H1 (cell line): Measurements from ENCODE around the gene IL18BP. TPM values are rescaled to one million over a fixed set of nuclear protein-coding genes. Genes with fewer than 3 reads are reported as not detected.

Experiments used
- CTCF ChIA-PET: fragments of 300-600 bp; sonication (Branson Sonifier 250); formaldehyde crosslinking; loops from one replicate; lab custom pipeline; 2021; ENCODE audit not compliant: partially characterized antibody; lab: Charles Lee
- POLR2A ChIA-PET: fragments of 300-600 bp; sonication (Branson Sonifier 250); formaldehyde crosslinking; loops from one replicate; lab custom pipeline; 2021; ENCODE audit warnings: inconsistent platforms; ENCODE audit not compliant: partially characterized antibody; lab: Charles Lee
- DNase-seq, 2 experiments: peaks; one replicate each; pipeline versions ENCODE4 v3.0.0 to v3.0.0-alpha.2; 2010 to 2022; ENCODE audit warnings: low spot score in 2 of 2, low read depth in 1 of 2, mixed read lengths in 1 of 2
- FAIRE-seq: peaks from 2 replicates; lab custom pipeline; 2011; peaks lifted over from hg19 to GRCh38; lab: Jason Lieb, UNC
- H2AFZ ChIP-seq: 2 replicates; pipeline ENCODE4 v1.8.1; 2012; ENCODE audit warnings: low read length, inconsistent platforms
- H2AK5ac ChIP-seq: 2 replicates; pipeline ENCODE4 v1.6.1; 2013; ENCODE audit warnings: low read depth, low read length
- H2BK120ac ChIP-seq: replicated peaks from 2 replicates; pipeline ENCODE3; 2013; ENCODE audit warnings: low read depth, low read length, inconsistent platforms
- H2BK12ac ChIP-seq: 2 replicates; pipeline ENCODE4 v1.6.1; 2013; ENCODE audit warnings: low read depth, low read length
- H2BK15ac ChIP-seq: 2 replicates; pipeline ENCODE4 v1.6.1; 2013; ENCODE audit warnings: low read length
- H2BK20ac ChIP-seq: 2 replicates; pipeline ENCODE4 v1.6.1; 2013; ENCODE audit warnings: low read length
- H2BK5ac ChIP-seq: 2 replicates; pipeline ENCODE4 v1.6.1; 2013; ENCODE audit warnings: low read depth, low read length
- H3K14ac ChIP-seq: 2 replicates; pipeline ENCODE4 v1.6.1; 2013; ENCODE audit warnings: inconsistent platforms; ENCODE audit not compliant: insufficient read length
- H3K18ac ChIP-seq: 2 replicates; pipeline ENCODE4 v1.6.1; 2013; ENCODE audit warnings: low read length; ENCODE audit errors: extremely low read depth
- H3K23ac ChIP-seq: 2 replicates; pipeline ENCODE4 v1.6.1; 2013; ENCODE audit warnings: inconsistent platforms; ENCODE audit not compliant: insufficient read length
- H3K23me2 ChIP-seq: 2 replicates; pipeline ENCODE4 v1.6.1; 2013; ENCODE audit warnings: low read depth, low read length
- H3K27ac ChIP-seq: 2 replicates; pipeline ENCODE4 v1.6.1; 2011; ENCODE audit warnings: low read depth, low read length, inconsistent platforms
- H3K27me3 ChIP-seq, 4 experiments: replicated peaks in 1 of 4; 1 replicate in 1 of 4; 2 replicates in 3 of 4; pipeline versions ENCODE4 v1.6.1 to v1.8.1; 2011 to 2013; ENCODE audit warnings: low read length in 3 of 4, mild to moderate bottlenecking in 3 of 4, inconsistent platforms in 2 of 4, mixed read lengths in 2 of 4, moderate library complexity in 1 of 4; ENCODE audit not compliant: control insufficient read depth in 3 of 4, insufficient read depth in 3 of 4; ENCODE audit errors: extremely low read depth in 1 of 4
- H3K36me3 ChIP-seq, 4 experiments: 2 replicates each; pipeline versions ENCODE4 v1.6.1 to v1.8.1; 2011 to 2013; ENCODE audit warnings: mild to moderate bottlenecking in 4 of 4, low read length in 3 of 4, moderate library complexity in 2 of 4, control low read depth in 1 of 4, inconsistent platforms in 1 of 4; ENCODE audit not compliant: insufficient read depth in 4 of 4, control insufficient read depth in 2 of 4
- H3K4ac ChIP-seq: replicated peaks from 2 replicates; pipeline ENCODE3; 2013; ENCODE audit warnings: low read length, low read depth, mixed read lengths, inconsistent platforms; ENCODE audit not compliant: insufficient read length
- H3K4me1 ChIP-seq, 4 experiments: replicated peaks in 1 of 4; 1 replicate in 1 of 4; 2 replicates in 3 of 4; pipeline versions ENCODE4 v1.6.1 to v1.8.1; 2011 to 2013; ENCODE audit warnings: low read length in 3 of 4, inconsistent platforms in 2 of 4, mixed read lengths in 1 of 4; ENCODE audit not compliant: insufficient read depth in 4 of 4, control insufficient read depth in 3 of 4
- H3K4me2 ChIP-seq, 2 experiments: 2 replicates each; pipeline versions ENCODE4 v1.6.1 to v1.8.1; 2011 to 2013; ENCODE audit warnings: low read depth in 2 of 2, low read length in 2 of 2, control low read depth in 1 of 2, inconsistent platforms in 1 of 2, mild to moderate bottlenecking in 1 of 2; ENCODE audit not compliant: insufficient read depth in 1 of 2
- H3K4me3 ChIP-seq, 4 experiments: fragments of 200-600, 300-600 bp in 1 of 4; sonication (generic), shearing (Covaris generic), sonication (Bioruptor Twin) in 1 of 4; 2 replicates each; pipeline versions ENCODE4 v1.5.1 to v1.8.1; 2011 to 2016; ENCODE audit warnings: low read length in 4 of 4, low read depth in 3 of 4, control low read depth in 2 of 4, inconsistent platforms in 2 of 4, mild to moderate bottlenecking in 2 of 4, mixed read lengths in 1 of 4, moderate library complexity in 1 of 4; ENCODE audit not compliant: insufficient read depth in 2 of 4; ENCODE audit errors: extremely low read depth in 1 of 4
- H3K56ac ChIP-seq: replicated peaks from 2 replicates; pipeline ENCODE3; 2013; ENCODE audit warnings: low read depth, mild to moderate bottlenecking, mixed read lengths, low read length, inconsistent platforms; ENCODE audit not compliant: insufficient read length
- H3K79me1 ChIP-seq: 2 replicates; pipeline ENCODE4 v1.6.1; 2013; ENCODE audit warnings: low read depth, low read length, control low read depth
- H3K79me2 ChIP-seq, 2 experiments: 2 replicates each; pipeline versions ENCODE4 v1.6.1 to v1.8.1; 2012 to 2013; ENCODE audit warnings: low read length in 2 of 2, mild to moderate bottlenecking in 2 of 2, inconsistent platforms in 1 of 2; ENCODE audit not compliant: insufficient read depth in 2 of 2, control insufficient read depth in 1 of 2
- H3K9ac ChIP-seq, 4 experiments: replicated peaks in 1 of 4; 1 replicate in 1 of 4; 2 replicates in 3 of 4; pipeline versions ENCODE4 v1.6.1 to v1.8.1; 2011 to 2013; ENCODE audit warnings: low read depth in 3 of 4, low read length in 3 of 4, control low read depth in 2 of 4, mild to moderate bottlenecking in 2 of 4, moderate library complexity in 2 of 4, inconsistent platforms in 1 of 4; ENCODE audit errors: extremely low read depth in 1 of 4
- H3K9me3 ChIP-seq, 2 experiments: 2 replicates each; pipeline versions ENCODE4 v1.6.1 to v1.8.1; 2012 to 2013; ENCODE audit warnings: mild to moderate bottlenecking in 2 of 2, moderate library complexity in 2 of 2, control low read depth in 1 of 2, inconsistent platforms in 1 of 2, low read depth in 1 of 2, low read length in 1 of 2, mixed read lengths in 1 of 2; ENCODE audit not compliant: insufficient read depth in 2 of 2
- H4K20me1 ChIP-seq, 2 experiments: replicated peaks in 1 of 2; 2 replicates each; pipeline versions ENCODE3 to v1.8.1; 2011 to 2013; ENCODE audit warnings: inconsistent platforms in 2 of 2, low read length in 2 of 2, mild to moderate bottlenecking in 1 of 2; ENCODE audit not compliant: insufficient read depth in 2 of 2, control insufficient read depth in 1 of 2
- H4K5ac ChIP-seq: 2 replicates; pipeline ENCODE4 v1.6.1; 2013; ENCODE audit warnings: low read length, low read depth, mixed read lengths, inconsistent platforms; ENCODE audit not compliant: insufficient read length
- H4K8ac ChIP-seq: 2 replicates; pipeline ENCODE4 v1.8.0; 2013; ENCODE audit warnings: mild to moderate bottlenecking, moderate library complexity, low read length, inconsistent platforms; ENCODE audit not compliant: insufficient read depth; ENCODE audit errors: extremely low read depth
- H4K91ac ChIP-seq: replicated peaks from 2 replicates; pipeline ENCODE3; 2013; ENCODE audit warnings: low read length, mixed read lengths, inconsistent platforms; ENCODE audit not compliant: insufficient read length
- BACH1 ChIP-seq: IDR thresholded peaks from 2 replicates; pipeline ENCODE4 v1.6.1; 2012; ENCODE audit warnings: low read length, improper control_type of control experiment
- CBX8 ChIP-seq: fragments of 300-800, 300-1000 bp; sonication (generic); IDR thresholded peaks from 2 replicates; pipeline ENCODE4 v1.7.1; 2016; ENCODE audit warnings: low read depth, low read length, borderline replicate concordance
- CTBP2 ChIP-seq: IDR thresholded peaks from 2 replicates; pipeline ENCODE4 v1.7.0; 2011; ENCODE audit warnings: borderline replicate concordance, mild to moderate bottlenecking, moderate library complexity, mixed read lengths, low read length; ENCODE audit not compliant: insufficient read depth, insufficient read length
- WGBS, 2 experiments: shearing (Covaris generic) in 1 of 2; methylation state at CpG; one replicate each; pipeline versions ENCODE4 v1.1.6 to v1.1.7; 2013 to 2015; ENCODE audit warnings: low lambda C conversion rate in 2 of 2, mixed read lengths in 2 of 2, inconsistent platforms in 1 of 2, low coverage in 1 of 2, missing lambda C conversion rate in 1 of 2; ENCODE audit not compliant: insufficient replicate concordance in 2 of 2, insufficient coverage in 1 of 2, insufficient read length in 1 of 2; ENCODE audit errors: extremely low coverage in 1 of 2, missing lambda C conversion rate in 1 of 2; 5-methylcytosine and 5-hydroxymethylcytosine counted together
- polyA plus RNA-seq, 7 experiments: library from polyadenylated mRNA; depleted of rRNA in 3 of 7; stranded (reverse) in 5 of 7; unstranded in 2 of 7; fragments of >200 nt in 5 of 7; fragments of 200-250 nt in 2 of 7; gene quantifications; 1 replicate in 5 of 7; 2 replicates in 1 of 7; 4 replicates in 1 of 7; pipeline versions ENCODE4 v1.2.1 to v1.2.3, GENCODE V29; 2011 to 2013; ENCODE audit warnings: missing spikeins in 2 of 7, mixed read lengths in 2 of 7
- total RNA-seq: library from RNA; stranded (reverse); fragmentation: NEBNext Ultra II Directional; extraction: Animal tissue kit (Norgen Biotek cat#: 25700); gene quantifications from 2 replicates; pipeline ENCODE4 v1.2.1, GENCODE V29; 2021
- TF ChIP-seq, protein P1 (sequence below): IDR thresholded peaks from 2 replicates; pipeline ENCODE4 v1.6.1; 2012; ENCODE audit warnings: low read length, inconsistent platforms

The IL18BP gene
- total and polyA plus RNA-seq, 2 of the 8 experiments (the other 6 are each of a cell fraction or from before 2014, with no cell fraction given) = 9.8 to 17.0 TPM

DNA sequence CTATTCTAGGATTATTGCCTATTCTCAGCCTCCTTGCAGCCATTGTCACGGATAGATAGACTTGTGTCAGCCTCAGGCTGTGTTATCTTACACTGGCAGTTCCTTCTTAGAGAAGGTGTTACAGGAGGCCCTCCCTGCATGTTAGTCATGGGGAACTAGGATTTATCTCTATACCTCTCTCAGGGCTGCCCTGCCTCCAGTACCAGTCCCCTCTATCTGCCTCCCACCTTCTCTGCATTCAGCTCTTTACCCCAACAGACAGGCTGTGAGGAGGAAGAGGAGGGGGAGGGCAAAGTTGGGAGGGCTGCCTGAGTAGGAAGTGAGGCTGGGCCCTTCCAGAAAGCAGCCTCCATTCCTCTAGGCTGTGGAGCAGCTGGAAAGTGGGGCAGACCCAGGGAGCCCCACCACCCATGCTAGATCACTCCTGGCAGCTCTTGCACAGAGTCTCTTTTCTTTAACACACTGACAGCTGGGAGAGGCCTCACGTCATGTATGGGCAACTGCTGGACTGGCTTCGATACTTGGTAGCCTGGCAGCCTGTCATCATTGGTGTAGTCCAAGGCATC lies 2.9 kb upstream of the IL18BP start:
- no peak overlapping the region for H3K9ac ChIP-seq
- no peaks in the 10 kb centered on the region for H3K79me1 ChIP-seq
- no peaks in the 10 kb centered on the region for H3K9me3 ChIP-seq
- H2AK5ac ChIP-seq = no peak overlapping the region
- H3K79me2 ChIP-seq = no peaks in the 10 kb centered on the region; a peak in 1 of 4 replicates
- H3K4ac ChIP-seq = no peak overlapping the region
- H3K27me3 ChIP-seq = no peaks in the 10 kb centered on the region
- no peak overlapping the region for H2AFZ ChIP-seq
- TF ChIP-seq, protein P1, sequence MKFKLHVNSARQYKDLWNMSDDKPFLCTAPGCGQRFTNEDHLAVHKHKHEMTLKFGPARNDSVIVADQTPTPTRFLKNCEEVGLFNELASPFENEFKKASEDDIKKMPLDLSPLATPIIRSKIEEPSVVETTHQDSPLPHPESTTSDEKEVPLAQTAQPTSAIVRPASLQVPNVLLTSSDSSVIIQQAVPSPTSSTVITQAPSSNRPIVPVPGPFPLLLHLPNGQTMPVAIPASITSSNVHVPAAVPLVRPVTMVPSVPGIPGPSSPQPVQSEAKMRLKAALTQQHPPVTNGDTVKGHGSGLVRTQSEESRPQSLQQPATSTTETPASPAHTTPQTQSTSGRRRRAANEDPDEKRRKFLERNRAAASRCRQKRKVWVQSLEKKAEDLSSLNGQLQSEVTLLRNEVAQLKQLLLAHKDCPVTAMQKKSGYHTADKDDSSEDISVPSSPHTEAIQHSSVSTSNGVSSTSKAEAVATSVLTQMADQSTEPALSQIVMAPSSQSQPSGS = no peak
- TF ChIP-seq CTBP2 (no peak), BACH1 (no peak), CBX8 (no peak)
- POLR2A ChIA-PET = interaction anchor here (1.4 to 2.8 kb wide), 2 partner anchors 13 to 18 kb away, joined by 3 to 9 read pairs; no protein-coding TSS in a partner anchor
- WGBS, 2 experiments = 88% methylated on average over 3 of the region's 3 CpGs; no CpG with 5 or more reads in 1 of the 2 experiments
- peaks cover 9 to 10% of the 10 kb centered on the region in 2 experiments for H4K20me1 ChIP-seq
- no peak overlapping the region for H3K4me3 ChIP-seq
- no peak overlapping the region for H3K14ac ChIP-seq
- CTCF ChIA-PET = interaction anchor here (0.6 to 5.1 kb wide), 9 partner anchors 9 to 187 kb away, joined by 3 to 28 read pairs (median 3); no protein-coding TSS in a partner anchor
- H4K91ac ChIP-seq = no peak overlapping the region
- H3K23me2 ChIP-seq = no peaks in the 10 kb centered on the region
- FAIRE-seq (no peak), DNase-seq (no peak)
- no peak overlapping the region for H2BK20ac ChIP-seq
- no peak overlapping the region for H3K23ac ChIP-seq
- no peak overlapping the region for H2BK5ac ChIP-seq
- H3K4me2 ChIP-seq = no peak overlapping the region
- no peak overlapping the region for H3K27ac ChIP-seq
- H3K18ac ChIP-seq = no peak overlapping the region
- peaks cover 0 to 3% (median 2%) of the 10 kb centered on the region in 4 experiments; a peak in 4 of 8 replicates for H3K36me3 ChIP-seq
- H4K8ac ChIP-seq = no peak overlapping the region
- H2BK12ac ChIP-seq = no peak overlapping the region
- H3K56ac ChIP-seq = no peak overlapping the region
- H2BK120ac ChIP-seq = no peak overlapping the region
- H2BK15ac ChIP-seq = no peak overlapping the region
- H4K5ac ChIP-seq = no peak overlapping the region
- H3K4me1 ChIP-seq = no peaks in the 10 kb centered on the region
